ENCODE measurements around the gene SP110. TPM values are rescaled to one million over a fixed set of nuclear protein-coding genes. Genes with fewer than 3 reads are reported as not detected.

The SP110 gene
- total and polyA plus RNA-seq, 2 donors (not counting 3 experiments of a cell fraction or from before 2014, with no cell fraction given), result 10.2 to 10.7 TPM

DNA sequence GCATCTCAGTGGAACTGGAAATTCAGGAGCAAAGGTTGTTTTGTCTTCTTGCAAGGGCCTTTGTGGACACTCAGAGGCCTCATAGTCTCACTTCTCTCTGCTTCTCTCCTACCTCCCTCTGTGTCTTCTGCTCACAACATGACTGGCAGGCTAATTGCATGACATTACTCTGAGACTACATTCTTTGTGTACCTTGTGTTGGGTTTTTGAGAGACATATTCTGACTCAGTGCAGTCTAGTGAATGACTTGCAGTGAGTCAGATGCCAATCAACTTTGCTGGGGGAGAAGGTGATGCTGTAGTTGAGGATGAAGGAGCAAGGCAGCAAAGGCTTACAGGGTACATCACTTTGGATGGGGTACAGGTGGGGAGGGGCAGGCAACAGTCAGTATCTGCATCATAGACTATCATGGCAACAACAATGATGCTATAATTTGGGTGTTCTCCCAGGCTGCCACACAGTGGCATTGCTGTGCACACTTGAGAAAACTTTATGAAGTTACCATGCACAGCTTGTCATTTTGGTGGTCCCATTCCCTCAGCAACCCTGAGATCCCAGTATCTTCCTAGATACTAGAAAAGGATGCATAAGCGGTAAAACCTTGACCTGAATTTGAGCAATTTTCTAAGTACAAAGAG, 81.8 kb downstream of the SP110 start:
- Histone ChIP-seq H2AFZ (ENCODE audit: low read depth, low read length) (no peak overlapping the region), H3K27me3 (ENCODE audit: control insufficient read depth in 2 of 2, insufficient read depth in 2 of 2, low read length in 2 of 2) (no peaks in the 10 kb centered on the region), H3K4me3 (replicated peaks in 1 of 3; ENCODE audit: insufficient read depth in 1 of 3, low read depth in 1 of 3, low read length in 3 of 3) (no peak overlapping the region), H3K36me3 (ENCODE audit: control insufficient read depth in 2 of 2, extremely low read depth in 1 of 2, insufficient read depth in 2 of 2, low read length in 2 of 2) (no peaks in the 10 kb centered on the region), H3K79me2 (ENCODE audit: control insufficient read depth, insufficient read depth, low read length) (no peaks in the 10 kb centered on the region), H3K4me2 (ENCODE audit: insufficient read depth, low read length) (no peak overlapping the region), H3K9me3 (replicated peaks; ENCODE audit: control insufficient read depth, insufficient read depth, low read length) (no peaks in the 10 kb centered on the region), H3K9me1 (replicated peaks; ENCODE audit: control insufficient read depth, extremely low read depth, insufficient read depth, low read length) (no peaks in the 10 kb centered on the region), H3K27ac (ENCODE audit: insufficient read depth, low read depth, low read length) (no peak overlapping the region), H3K4me1 (ENCODE audit: control insufficient read depth, extremely low read depth, insufficient read depth, low read length) (no peaks in the 10 kb centered on the region), H4K20me1 (replicated peaks; ENCODE audit: control insufficient read depth, extremely low read depth, insufficient read depth, low read length) (no peaks in the 10 kb centered on the region), H3K9ac (replicated peaks; ENCODE audit: extremely low read depth, insufficient read depth, low read length) (no peak overlapping the region)
- POLR2A ChIA-PET, result no interaction called here
- DNase-seq (ENCODE audit: low read depth, low spot score), result no peak
- CTCF ChIA-PET, result interaction anchor here (1.0 to 1.9 kb wide), 3 partner anchors 22 to 32 kb away, joined by 3 to 8 read pairs (median 4); no protein-coding TSS in a partner anchor
- BruUV-seq (replicated peaks), result no TSS peak
- no peak for FAIRE-seq
- intact Hi-C loops (cut with micrococcal nuclease) (no loop called here), dilution Hi-C loops (cut with MboI; ENCODE audit: extremely low pct_ligation_motif_present, low sequenced_read_pairs) (no loop called here)
- TF ChIP-seq POLR2AphosphoS5 (IDR thresholded peaks at IDR 0.05; ENCODE audit: insufficient read depth, low read depth, low read length) (no peak), EZH2 (IDR thresholded peaks at IDR 0.05; ENCODE audit: borderline replicate concordance, low read depth, low read length, severe bottlenecking) (no peak), MYC (IDR thresholded peaks at IDR 0.05; ENCODE audit: low read depth, low read length) (no peak), POLR2A (IDR thresholded peaks at IDR 0.05; ENCODE audit: low read depth, low read length) (no peak)

DNA sequence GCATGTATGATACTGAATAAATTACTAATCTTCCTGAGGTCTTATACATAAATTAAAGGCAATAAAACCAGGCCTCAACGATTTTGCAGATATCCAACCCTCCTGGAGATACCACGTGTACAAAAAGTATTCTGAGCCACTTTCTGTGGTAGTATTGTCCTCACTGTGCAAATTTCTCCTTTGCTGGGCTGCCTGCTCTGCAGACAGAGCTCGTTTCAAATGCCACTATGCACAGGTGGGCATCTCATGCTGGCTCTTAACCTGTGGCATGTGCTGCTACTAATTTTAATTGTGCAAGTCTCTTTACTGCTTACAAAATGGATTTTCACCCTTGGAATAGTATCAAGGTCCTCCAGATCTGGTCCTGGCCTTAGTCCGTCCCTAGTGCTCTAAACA, 84.7 kb downstream of the SP110 start:
- POLR2A ChIA-PET, result no interaction called here
- H3K79me2 ChIP-seq (ENCODE audit: control insufficient read depth, insufficient read depth, low read length), result no peaks in the 10 kb centered on the region
- intact Hi-C loops (cut with micrococcal nuclease), result no loop called here

More for the DNA sequence above, 84.7 kb downstream of the SP110 start:
- Histone ChIP-seq H3K27me3 (ENCODE audit: control insufficient read depth in 2 of 2, insufficient read depth in 2 of 2, low read length in 2 of 2) (no peaks in the 10 kb centered on the region), H3K4me1 (ENCODE audit: control insufficient read depth, extremely low read depth, insufficient read depth, low read length) (peaks cover 13% of the 10 kb centered on the region), H3K27ac (ENCODE audit: insufficient read depth, low read depth, low read length) (no peak overlapping the region), H3K9me1 (replicated peaks; ENCODE audit: control insufficient read depth, extremely low read depth, insufficient read depth, low read length) (no peaks in the 10 kb centered on the region), H3K4me2 (ENCODE audit: insufficient read depth, low read length) (no peak overlapping the region), H4K20me1 (replicated peaks; ENCODE audit: control insufficient read depth, extremely low read depth, insufficient read depth, low read length) (no peaks in the 10 kb centered on the region), H3K4me3 (replicated peaks in 1 of 3; ENCODE audit: insufficient read depth in 1 of 3, low read depth in 1 of 3, low read length in 3 of 3) (no peak overlapping the region), H3K9ac (replicated peaks; ENCODE audit: extremely low read depth, insufficient read depth, low read length) (no peak overlapping the region), H3K9me3 (replicated peaks; ENCODE audit: control insufficient read depth, insufficient read depth, low read length) (no peaks in the 10 kb centered on the region), H3K36me3 (ENCODE audit: control insufficient read depth in 2 of 2, extremely low read depth in 1 of 2, insufficient read depth in 2 of 2, low read length in 2 of 2) (no peaks in the 10 kb centered on the region), H2AFZ (ENCODE audit: low read depth, low read length) (no peak overlapping the region)
- CTCF ChIA-PET, result interaction anchor here (0.6 to 1.7 kb wide), 4 partner anchors 12 to 68 kb away, joined by 3 to 5 read pairs (median 4); no protein-coding TSS in a partner anchor
- FAIRE-seq, result no peak
- TF ChIP-seq GATA2 (IDR thresholded peaks at IDR 0.05; ENCODE audit: insufficient read depth, insufficient read length, low read depth, low read length), result no peak
- TF ChIP-seq POLR2A (IDR thresholded peaks at IDR 0.05; ENCODE audit: low read depth, low read length), result no peak
- TF ChIP-seq MYC (IDR thresholded peaks at IDR 0.05; ENCODE audit: low read depth, low read length), result no peak
- no peak for TF ChIP-seq POLR2AphosphoS5 (IDR thresholded peaks at IDR 0.05; ENCODE audit: insufficient read depth, low read depth, low read length)
- no peak for TF ChIP-seq EZH2 (IDR thresholded peaks at IDR 0.05; ENCODE audit: borderline replicate concordance, low read depth, low read length, severe bottlenecking)
- DNase-seq (ENCODE audit: low read depth, low spot score), result no peak
- no TSS peak for BruUV-seq (replicated peaks)
- dilution Hi-C loops (cut with MboI; ENCODE audit: extremely low pct_ligation_motif_present, low sequenced_read_pairs), result no loop called here
